Epithelial cell of prostate (primary cell): ENCODE measurements around the gene QSOX1.

Experiments
- DNase-seq: peaks from one replicate; pipeline ENCODE4 v3.0.0-alpha.2; 2011; ENCODE audit warnings: low read depth, low spot score
- H3K27ac ChIP-seq: fragments of 450-650 bp; 2 replicates; pipeline ENCODE4 v1.5.1; 2017; ENCODE audit warnings: mild to moderate bottlenecking

Gene QSOX1

DNA sequence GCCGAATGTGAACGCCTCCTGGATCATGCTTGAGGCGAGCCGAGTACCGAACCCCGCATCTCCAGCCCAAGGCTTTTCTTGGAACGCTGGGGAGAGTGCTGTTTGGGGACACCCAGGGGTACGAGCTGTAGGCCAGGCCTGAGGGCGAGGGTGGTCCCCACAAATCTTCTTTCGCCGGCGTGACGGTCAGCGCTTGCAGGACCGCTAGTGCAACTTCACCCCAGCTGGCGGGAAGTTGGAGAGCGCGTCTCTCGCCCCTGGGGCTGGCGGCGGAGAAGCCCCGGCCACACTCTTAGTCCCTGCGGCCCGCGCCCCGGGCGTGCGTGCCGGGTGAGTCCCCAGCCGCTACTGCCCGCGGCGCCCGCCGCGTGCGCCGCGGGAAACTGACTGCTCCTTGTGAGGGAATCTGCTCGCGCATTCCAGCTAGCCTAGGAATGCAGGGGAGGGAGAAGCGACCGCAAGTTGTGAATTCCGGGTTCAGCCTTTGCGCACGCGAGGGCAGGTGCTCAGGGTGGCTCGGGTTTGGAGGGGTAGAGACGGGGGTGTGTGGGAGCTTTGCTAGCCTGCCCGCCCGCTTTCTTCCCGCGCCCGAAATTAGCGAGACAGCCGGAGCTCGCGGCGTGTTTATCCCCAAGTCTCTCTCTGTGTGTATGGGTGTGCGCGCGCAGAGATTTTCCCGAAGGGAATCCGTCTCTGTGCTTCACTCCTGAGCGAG lies 76.3 kb downstream of the QSOX1 start:
- no peak overlapping the region for H3K27ac ChIP-seq
- DNase-seq: no peak

DNA sequence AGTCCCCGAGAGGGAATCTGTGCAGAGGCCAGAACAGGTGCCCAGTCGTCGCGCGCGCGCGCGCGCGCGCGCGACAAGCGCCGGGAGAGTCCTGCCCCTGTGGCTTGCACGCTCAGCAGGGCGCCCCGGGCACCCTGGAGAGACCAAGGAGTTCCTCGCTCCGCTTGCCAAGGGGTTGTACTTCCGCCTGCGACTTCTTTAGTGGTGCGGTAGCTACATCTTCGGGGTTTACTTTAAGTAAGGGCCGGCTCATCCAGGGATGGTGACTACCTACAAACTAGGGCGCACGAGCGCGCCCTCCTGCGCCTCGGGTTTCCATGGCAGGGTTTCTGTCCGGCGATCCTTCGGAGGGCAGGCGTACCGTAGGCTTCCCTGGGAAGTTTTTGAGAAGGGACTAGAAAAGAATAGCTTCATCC lies 76.8 kb downstream of the QSOX1 start:
- DNase-seq: no peak
- H3K27ac ChIP-seq: no peak overlapping the region

DNA sequence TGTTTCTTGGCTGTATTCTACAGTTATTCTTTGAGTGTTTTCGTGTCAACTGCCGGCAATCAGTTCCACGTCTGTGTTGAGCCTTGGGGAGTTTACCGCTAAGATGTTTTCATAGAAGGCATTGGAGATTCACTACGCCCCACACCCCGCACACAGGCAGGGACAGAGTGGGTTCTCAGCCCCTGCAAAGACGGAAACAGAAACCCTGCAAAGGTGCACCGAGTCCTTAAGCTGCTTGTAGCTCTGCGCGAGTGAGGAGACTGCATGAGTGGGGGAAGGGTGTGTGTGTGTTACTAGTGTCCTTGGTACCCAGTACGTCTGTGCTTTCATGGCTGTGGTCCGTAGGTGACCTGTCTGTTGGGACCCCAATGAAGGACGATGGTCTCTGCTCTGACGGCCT lies 77.3 kb downstream of the QSOX1 start:
- no peak for DNase-seq
- no peak overlapping the region for H3K27ac ChIP-seq

- DNase-seq: no peak
Observed at GRCh38 chr1:180232521-180233043, 77.9 kb downstream of the QSOX1 start.

GRCh38 chr1:180233191-180234011 lies 78.7 kb downstream of the QSOX1 start:
- no peak overlapping the region for H3K27ac ChIP-seq
- no peak for DNase-seq

More at GRCh38 chr1:180232521-180233043, 77.9 kb downstream of the QSOX1 start:
- no peak overlapping the region for H3K27ac ChIP-seq

- DNase-seq: no peak
- H3K27ac ChIP-seq: no peak overlapping the region
Observed at GRCh38 chr1:180234369-180235076, 79.9 kb downstream of the QSOX1 start.

GRCh38 chr1:180235077-180235501 lies 80.4 kb downstream of the QSOX1 start:
- no peak for DNase-seq
- H3K27ac ChIP-seq: no peak overlapping the region

GRCh38 chr1:180235502-180236239 lies 81.0 kb downstream of the QSOX1 start:
- DNase-seq: no peak
- no peak overlapping the region for H3K27ac ChIP-seq

- no peak overlapping the region for H3K27ac ChIP-seq
- no peak for DNase-seq
Observed at GRCh38 chr1:180236698-180237509, 82.2 kb downstream of the QSOX1 start.

DNA sequence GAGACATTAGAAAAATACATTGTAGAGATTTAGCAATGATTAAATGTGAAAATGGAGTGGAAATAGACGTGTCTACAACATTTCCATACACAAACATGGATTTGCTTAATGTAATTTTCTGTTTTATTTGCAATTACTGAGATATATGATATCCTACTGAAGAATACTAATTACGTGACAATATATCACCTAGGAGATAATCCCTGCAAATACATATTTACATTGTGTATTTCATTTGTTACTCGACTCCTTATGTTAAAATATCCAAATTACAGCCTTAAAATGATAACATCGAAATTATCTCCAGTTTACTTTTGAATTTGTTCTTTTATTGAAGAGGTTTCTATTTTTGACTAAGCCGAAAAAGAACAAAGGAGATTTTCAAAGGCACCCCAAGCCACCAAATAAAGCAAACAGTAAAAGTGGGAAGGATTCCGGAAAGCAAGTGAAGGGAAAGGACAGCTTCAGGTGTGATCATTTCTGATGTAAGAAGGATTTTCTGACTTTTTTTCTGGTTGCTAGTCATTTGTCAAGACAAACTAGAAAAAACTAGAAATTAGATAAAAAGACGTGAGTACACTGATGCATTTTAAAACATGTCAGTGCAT lies 83.3 kb downstream of the QSOX1 start:
- no peak for DNase-seq

DNA sequence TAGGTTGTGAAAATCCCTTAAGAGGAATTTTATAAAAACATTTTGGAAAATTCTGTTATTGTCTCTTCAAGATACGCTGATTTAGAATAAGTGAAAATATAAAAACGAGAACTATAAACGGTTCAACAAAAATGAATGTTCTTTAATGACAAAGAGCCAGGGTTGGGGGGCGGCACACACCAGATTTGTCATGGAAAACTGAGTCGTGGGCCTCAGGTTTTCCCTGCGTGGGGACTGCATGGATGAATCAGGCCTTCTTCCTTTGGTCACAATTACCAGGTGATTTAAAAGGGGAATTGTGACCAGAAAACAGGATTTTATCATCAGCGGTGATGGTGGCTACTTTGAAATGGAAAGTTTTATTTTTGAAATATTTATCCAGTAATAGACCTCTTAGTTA lies 84.0 kb downstream of the QSOX1 start:
- H3K27ac ChIP-seq: no peak overlapping the region
- DNase-seq: no peak

More for the DNA sequence above, 83.3 kb downstream of the QSOX1 start:
- no peak overlapping the region for H3K27ac ChIP-seq

DNA sequence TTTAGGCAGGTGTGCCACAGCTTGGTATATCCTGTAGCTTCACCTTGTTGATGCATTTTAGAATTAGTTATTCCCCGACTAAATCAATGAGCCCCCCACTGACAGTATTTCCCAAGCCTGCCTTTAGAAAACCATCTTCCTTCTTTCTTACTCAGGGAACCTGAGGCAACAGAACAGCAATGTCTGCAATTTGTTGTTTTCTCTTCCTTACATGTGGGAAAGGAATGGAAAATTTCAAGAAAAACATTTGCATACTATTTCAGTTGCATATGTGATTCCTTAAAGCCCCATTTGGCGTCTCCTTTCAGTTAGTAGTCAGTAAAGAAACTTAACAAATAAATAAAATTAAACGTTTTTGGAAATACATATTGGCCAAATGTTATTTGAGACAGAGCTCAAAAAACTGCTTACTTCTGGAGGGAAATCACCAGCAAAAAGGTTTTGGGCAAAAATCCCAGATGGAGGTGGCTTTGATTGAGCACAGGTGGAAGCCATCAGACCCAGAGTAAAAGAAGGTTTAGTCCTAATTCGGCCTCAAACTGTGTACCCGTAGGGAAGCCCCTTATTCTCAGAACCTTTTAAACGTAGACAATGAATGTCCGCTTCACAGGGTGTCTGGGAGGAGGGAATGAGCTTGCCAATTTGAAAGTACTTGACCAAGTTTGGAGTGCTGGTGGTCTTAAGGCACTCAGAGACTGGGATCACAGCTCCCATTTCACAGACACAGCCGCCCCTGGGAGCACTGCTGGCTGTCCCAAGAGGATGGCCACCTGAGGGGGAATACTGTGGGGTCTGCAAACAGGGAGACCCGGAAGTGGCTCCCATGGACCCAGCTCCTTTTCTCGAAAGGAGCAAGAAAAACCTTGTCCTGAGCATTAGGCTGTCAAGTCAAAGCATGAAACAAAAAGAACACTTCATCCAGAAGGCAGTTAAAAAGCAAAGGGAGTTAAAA lies 84.8 kb downstream of the QSOX1 start:
- DNase-seq: no peak
- no peak overlapping the region for H3K27ac ChIP-seq

DNA sequence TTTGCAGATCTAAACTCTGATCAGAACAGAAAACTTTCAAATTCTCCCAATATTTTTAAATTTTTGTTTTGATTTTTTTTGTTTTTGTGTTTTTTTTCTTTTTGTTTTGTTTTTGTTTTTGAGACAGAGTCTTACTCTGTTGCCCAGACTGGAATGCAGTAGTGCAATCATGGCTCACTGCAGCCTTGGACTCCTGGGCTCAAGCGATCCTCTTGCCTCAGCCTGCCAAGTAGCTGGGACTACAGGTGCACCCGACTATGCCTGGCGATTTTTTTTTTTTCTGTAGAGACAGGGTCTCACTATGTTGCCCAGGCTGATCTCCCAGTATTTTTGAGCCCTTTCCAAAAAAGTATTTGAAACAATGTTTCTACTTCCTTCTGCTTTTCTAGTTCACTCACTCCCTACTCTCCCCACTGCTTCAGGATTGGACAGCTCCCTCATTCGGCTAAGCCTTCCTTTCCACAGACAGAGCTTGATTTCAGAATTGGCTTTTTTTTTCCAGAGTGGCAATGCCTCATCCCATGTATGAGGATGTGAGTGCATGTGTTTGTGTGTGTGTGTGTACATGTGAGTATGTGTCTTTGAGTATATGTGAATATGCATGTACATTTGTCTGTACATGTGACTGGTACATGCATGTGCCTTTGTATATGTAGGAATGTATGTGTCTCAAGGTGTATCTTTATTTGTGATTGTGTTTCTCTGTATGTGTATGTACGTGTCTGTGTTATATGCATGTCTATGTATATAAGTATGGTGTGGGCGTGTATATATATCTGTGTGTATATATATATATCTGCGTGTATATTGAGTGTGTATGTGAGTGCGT lies 87.3 kb downstream of the QSOX1 start:
- no peak for DNase-seq
- H3K27ac ChIP-seq: no peak overlapping the region

GRCh38 chr1:180243517-180244221 lies 89.0 kb downstream of the QSOX1 start:
- no peak for DNase-seq
- no peak overlapping the region for H3K27ac ChIP-seq

DNA sequence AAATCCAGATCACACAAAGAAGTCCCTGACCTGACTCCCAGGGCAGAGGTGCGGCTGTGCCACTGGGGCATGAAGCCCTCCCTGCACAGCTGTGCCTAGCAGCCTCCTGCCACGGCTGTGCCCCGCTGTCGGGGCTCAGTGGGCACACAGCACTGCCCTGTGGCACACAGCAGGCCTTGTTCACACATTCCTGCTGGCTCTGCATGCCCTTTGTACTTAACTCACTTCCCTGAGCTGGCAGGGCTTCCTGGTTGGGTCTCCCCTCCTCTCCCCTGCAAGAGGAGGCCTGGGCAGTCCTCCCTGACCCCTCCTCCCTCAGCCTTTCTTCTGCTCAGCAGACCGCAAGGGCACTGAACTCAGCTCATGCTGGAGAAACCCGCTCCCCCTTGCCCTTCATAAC lies 90.2 kb downstream of the QSOX1 start:
- DNase-seq: no peak
- no peak overlapping the region for H3K27ac ChIP-seq

DNA sequence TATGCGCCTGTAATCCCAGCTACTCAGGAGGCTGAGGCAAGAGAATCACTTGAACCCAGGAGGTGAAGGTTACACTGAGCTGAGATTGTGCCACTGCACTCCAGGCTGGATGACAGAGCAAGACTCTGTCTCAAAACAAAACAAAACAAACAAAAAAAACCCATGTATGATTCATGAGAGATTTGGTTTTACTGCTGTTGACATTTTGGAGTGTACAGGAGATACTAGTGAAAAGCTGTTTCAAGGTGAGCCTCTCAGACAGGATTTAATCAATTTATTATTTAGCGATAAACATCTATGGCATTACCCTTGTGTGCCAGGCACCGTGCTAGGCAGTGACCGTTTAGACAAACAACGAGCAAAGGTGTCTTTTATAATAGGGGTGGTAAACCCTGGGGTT lies 91.9 kb downstream of the QSOX1 start:
- DNase-seq: no peak
- no peak overlapping the region for H3K27ac ChIP-seq
